Epithelial cell of esophagus (primary cell): ENCODE data around the gene RABEPK.

Experiments
- DNase-seq: peaks from one replicate; pipeline ENCODE4 v3.0.0; 2010; ENCODE audit warnings: low read depth
- H3K4me3 ChIP-seq: 2 replicates; pipeline ENCODE4 v1.5.1; 2011; ENCODE audit warnings: mild to moderate bottlenecking, low read length, control low read depth
- TF ChIP-seq, protein P1 (sequence below): IDR thresholded peaks from 2 replicates; pipeline ENCODE4 v1.5.1; 2011; ENCODE audit warnings: low read depth, mild to moderate bottlenecking, low read length, control low read depth, inconsistent platforms; ENCODE audit not compliant: insufficient read depth; ENCODE audit errors: missing control alignments

RABEPK gene

DNA sequence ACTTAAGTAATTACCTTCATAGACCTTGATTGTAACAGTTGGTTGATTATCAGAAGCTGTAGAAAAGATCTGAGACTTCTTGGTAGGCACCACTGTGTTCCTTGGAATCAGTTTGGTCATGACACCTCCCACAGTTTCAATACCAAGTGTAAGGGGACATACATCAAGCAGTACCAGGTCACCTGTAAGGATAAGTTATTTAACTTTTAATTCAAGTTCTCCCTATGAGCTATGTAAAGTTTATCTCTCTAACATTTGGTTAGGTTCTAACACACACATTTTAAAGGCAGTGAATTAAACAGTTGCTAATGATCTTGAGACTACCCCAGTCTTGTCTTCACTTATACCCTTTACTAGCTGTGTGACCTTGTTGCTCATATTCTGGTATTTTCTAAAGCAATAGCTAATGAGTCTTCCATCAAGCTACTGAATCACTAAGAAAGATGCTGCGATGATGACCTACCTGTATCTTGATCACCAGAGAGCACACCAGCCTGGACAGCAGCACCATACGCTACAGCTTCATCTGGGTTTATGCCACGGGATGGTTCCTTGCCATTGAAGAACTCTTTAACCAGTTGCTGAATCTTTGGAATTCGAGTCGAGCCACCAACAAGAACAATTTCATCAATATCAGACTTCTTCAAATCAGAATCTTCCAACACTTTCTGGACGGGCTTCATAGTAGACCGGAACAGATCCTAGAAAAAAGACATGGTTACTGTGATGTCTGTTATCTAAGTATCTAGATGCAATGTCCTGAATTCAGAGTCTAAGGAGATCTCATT, 38.0 kb downstream of the RABEPK start:
- TF ChIP-seq, protein P1, sequence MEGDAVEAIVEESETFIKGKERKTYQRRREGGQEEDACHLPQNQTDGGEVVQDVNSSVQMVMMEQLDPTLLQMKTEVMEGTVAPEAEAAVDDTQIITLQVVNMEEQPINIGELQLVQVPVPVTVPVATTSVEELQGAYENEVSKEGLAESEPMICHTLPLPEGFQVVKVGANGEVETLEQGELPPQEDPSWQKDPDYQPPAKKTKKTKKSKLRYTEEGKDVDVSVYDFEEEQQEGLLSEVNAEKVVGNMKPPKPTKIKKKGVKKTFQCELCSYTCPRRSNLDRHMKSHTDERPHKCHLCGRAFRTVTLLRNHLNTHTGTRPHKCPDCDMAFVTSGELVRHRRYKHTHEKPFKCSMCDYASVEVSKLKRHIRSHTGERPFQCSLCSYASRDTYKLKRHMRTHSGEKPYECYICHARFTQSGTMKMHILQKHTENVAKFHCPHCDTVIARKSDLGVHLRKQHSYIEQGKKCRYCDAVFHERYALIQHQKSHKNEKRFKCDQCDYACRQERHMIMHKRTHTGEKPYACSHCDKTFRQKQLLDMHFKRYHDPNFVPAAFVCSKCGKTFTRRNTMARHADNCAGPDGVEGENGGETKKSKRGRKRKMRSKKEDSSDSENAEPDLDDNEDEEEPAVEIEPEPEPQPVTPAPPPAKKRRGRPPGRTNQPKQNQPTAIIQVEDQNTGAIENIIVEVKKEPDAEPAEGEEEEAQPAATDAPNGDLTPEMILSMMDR, result no peak
- H3K4me3 ChIP-seq, result peak overlapping the region; percentile 88
- no peak for DNase-seq

- DNase-seq, result no peak
- peak overlapping the region; percentile 88 for H3K4me3 ChIP-seq
- TF ChIP-seq, protein P1, result no peak
Observed at GRCh38 chr9:125238915-125239446, 38.6 kb downstream of the RABEPK start.

- TF ChIP-seq, protein P1, result no peak
- no peak for DNase-seq
- peak overlapping the region; percentile 88 for H3K4me3 ChIP-seq
Observed at GRCh38 chr9:125239631-125240597, 39.6 kb downstream of the RABEPK start.

DNA sequence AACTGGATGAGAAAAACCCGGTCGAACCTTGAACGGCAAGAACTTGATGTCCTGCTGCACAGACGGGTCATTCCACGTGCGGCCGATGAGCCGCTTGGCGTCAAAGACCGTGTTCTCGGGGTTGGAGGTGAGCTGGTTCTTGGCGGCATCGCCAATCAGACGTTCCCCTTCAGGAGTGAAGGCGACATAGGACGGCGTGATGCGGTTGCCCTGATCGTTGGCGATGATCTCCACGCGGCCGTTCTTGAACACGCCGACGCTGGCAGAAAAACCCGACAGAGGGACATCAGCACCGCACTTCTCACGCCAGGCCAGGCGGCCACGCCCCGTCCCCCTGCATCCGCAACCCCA, 40.3 kb downstream of the RABEPK start:
- peak; percentile 39 for DNase-seq

GRCh38 chr9:125241000-125241862, 40.9 kb downstream of the RABEPK start, which contains the start of gene HSPA5:
Gene HSPA5, minus strand, starts transcription at chr9:125241343. Its CDS starts 217 bp downstream, at chr9:125241126.
- peak within 1 kb of the TSS; percentile 95 for H3K4me3 ChIP-seq
- DNase-seq, result peak; percentile 100
- TF ChIP-seq, protein P1, result peak; percentile 24

More for the DNA sequence above, 40.3 kb downstream of the RABEPK start:
- TF ChIP-seq, protein P1, result no peak
- peak overlapping the region; percentile 88 for H3K4me3 ChIP-seq

DNA sequence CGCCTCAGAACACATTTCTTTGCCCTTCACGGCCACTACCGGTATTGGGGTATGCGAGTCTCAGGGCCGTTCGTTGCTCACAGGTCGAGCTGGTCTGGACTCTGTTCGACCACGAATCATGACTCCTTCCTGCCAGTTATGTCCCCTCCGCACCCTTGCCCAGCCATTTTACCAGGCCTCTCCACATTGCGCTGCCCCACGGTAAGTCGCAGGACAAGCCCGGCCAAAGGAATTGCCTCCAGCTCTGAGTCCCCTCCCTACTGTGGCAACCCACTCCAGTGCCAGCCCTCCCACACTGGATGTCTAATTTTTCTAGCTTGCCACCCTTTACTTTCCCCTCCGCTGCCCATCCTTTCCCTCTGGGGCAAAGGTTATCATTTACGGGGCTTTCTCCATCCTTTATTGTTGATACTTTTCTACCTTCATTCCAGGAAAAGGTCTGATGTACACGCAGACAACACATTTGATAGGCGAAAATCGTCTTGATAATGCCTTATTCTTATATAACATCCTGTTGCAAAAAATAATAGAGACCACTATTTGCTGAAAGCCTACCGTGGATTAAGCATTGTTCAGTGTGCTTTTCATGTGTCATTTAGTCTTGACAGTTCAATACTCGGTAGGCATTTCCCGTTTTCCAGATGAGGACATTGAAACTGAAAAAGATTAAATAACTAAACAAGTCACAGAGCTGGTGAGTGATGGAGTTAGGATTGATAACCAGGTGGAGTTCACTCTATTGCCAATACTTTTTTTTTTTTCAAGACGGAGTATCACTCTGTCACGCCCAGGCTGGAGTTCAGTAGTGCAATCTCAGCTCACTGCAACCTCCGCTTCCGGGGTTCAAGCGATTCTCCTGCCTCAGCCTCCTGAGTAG, 41.8 kb downstream of the RABEPK start:
- DNase-seq, result no peak
- TF ChIP-seq, protein P1, result no peak
- peak overlapping the region; percentile 95 for H3K4me3 ChIP-seq
